NCI-H460 (cell line): ENCODE results near the gene PTGES2. TPM values are rescaled to one million over a fixed set of nuclear protein-coding genes. Genes with fewer than 3 reads are reported as not detected.
A peak's percentile ranks its signal among the peaks of the same experiment; 100 is the strongest.
"Not testable (repeated sequence)": the region's sequence is repeated elsewhere in the genome, so short reads cannot be mapped to it uniquely, and the experiment has no call there.

Experiments
- DNase-seq: peaks from one replicate; pipeline ENCODE4 v3.0.0-alpha.2; 2016; ENCODE audit warnings: low read depth; ENCODE audit errors: extremely low read depth
- total RNA-seq: library from RNA; depleted of rRNA; stranded (reverse); fragments of >200 nt; shearing (Covaris generic); gene quantifications from 2 replicates; pipeline ENCODE4 v1.2.3, GENCODE V29; 2014

The PTGES2 gene
- total RNA-seq, 1 experiment from 2014 or later = 76.6 TPM

GRCh38 chr9:128120741-128121465 is 6.6 kb downstream of the PTGES2 start:
- DNase-seq = no peak

DNA sequence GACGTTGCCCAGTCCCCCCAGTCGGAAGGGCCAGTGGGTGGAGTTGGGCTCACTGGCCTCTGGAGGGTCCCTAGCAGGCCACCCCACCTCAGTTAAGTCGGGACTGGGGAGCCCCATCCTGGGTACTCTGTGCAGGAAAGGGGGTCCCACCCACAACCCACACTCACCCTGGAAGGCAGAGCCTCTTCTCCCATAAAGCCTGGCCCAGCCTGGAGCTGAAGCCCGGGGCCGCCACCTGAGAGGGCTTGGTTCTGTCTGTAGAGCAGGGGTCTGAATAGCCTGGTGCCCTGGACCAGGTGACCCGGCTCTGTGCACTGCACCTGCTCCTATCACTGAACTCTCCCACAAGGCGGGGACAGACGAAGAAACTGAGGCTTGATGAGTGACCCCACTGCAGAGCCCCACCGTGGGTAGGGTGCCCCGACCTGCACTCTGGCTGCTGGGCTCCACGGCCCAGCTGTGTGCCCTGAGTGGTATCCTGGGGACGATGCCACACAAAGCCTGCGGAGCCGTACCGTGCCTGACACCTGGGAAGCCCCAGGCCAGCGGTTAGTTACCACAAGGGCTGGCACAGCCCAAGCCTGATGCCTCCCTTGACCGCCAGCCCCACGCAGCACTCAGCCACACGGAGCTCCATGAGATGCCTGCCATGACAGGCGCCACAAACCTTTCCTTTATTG is 7.3 kb downstream of the PTGES2 start:
- no peak for DNase-seq

DNA sequence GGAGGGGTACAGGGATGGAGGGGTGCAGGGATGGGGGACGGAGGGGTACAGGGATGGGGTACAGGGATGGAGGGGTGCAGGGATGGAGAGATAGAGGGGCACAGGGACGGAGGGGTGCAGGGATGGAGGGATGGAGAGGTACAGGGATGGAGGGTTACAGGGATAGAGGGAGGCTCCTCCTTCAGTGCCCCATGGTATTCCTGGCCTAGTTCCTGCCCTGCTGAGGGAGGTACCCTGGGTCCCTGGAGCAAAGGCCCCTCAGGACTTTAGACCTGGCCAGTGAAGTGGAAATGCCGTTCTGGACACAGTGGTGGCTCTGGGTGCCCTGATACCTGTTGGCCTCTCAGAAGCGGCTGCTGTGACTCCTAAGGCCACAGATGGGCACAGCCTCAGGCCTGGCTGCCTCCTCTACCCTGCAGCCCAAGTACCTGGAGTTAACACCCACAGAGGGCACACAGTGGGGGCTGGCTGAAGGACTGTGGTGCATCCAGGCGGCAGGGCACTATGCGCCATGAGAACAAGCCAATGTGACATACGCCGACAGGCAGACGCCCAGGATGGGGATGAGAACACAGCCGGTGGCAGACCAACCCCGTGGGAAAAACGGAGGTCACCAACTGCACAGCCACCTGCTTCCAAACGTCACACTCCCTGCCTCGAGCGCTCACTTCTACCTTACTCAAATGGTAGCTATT is 8.4 kb downstream of the PTGES2 start:
- no peak for DNase-seq

DNA sequence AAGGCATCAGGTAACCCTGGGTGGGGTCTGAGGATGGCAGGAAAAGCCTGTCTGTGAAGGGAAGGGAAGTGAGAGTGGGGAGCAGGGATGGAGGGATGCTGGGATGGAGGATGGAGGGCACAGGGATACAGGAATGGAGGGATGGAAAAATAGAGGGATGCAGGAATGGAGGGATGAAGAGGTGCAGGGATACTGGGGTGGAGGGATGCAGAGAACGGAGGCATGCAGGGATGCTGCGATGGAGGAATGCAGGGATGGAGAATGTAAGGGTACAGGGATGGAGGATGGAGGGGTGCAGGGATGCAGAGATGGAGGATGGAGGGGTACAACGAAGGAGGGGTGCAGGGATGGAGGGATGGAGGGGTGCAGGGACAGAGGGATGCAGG is 9.1 kb downstream of the PTGES2 start:
- no peak for DNase-seq

- DNase-seq = peak; percentile 90
Observed at GRCh38 chr9:128117613-128118471, 9.7 kb downstream of the PTGES2 start.

DNA sequence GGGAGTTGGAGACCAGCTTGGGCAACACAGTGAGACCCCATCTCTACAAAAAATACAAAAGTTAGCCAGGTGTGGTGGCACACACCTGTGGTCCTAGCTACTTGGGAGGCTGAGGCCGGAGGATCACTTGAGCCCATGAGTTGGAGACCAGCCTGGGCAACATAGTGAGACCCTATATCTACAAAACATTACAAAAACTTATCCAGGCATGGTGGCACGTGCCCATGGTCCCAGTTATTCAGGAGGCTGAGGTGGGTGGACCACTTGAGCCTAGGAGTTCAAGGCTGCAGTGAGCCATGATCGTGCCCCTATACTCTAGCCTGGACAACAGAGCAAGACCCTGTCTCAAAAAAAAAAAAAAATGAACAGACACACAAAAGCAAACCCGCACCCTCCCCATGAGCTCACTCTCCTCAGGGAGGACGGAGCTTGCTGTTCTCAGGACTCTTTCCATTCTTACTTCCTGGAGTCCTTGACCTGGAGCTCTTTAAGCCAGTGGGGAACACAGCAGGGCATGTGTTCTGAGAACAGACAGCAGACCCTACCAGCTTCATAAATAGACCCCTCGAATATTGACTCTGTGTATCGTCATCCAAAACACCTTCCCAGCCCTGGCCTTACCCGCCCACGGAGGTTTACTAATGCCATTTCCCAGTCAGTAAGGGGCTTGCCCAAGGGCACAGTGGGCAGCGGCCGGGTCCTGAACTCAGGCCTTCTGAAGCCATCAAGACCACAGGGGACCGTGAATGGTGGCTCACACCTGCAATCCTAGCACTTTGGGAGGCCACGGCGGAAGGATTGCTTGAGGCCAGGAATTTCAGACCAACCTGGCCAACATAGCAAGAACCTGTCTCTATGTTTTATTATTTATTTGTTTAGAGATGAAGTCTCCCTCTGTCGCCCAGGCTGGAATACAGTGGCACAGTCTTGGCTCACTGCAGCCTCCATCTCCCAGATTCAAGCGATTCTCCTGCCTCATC is 11.1 kb downstream of the PTGES2 start:
- DNase-seq = no peak

DNA sequence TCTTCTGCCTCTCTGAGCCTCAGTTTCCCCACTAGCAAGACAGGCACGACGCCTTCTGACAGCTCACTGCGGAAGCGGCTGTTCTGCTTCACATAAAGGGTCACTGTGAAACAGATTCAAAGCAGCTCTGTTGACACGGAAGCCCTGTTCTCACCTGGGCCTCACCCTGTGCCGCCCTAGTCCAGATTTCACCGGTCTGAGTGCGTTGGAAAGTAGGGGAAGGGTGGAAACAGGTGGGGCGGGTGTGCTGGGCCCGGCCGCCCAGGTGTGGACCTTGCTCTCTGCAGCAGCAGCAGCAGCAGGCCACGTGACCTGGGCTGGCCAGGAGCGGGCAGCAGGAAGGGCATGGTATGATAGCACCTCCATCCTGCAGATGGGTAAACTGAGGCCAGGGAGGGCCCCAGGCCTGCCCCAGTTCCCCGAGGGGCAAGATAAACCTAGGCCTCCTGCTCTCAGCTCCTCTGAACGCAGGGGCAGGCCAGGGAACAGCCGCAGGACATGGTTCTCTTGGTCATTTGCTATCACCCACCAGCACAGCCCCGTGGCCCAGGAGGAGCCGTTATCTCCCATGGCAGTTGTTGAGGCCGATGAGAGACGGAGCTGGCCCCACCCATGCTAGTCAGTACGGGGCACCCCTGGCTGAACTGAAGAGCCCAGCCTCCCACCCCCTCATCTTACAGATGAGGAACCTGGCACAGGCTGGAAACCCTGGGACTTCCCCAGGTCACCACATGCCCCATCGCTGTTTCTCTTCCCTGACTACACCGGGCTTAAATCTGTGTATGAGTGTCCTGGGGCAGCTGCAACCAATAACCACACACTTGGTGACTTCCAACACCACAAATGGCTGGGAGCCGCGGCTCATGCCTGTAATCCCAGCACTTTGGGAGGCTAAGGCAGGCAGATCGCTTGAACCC is 12.1 kb downstream of the PTGES2 start:
- no peak for DNase-seq

- no peak for DNase-seq
Observed at GRCh38 chr9:128114326-128115186, 13.0 kb downstream of the PTGES2 start.

DNA sequence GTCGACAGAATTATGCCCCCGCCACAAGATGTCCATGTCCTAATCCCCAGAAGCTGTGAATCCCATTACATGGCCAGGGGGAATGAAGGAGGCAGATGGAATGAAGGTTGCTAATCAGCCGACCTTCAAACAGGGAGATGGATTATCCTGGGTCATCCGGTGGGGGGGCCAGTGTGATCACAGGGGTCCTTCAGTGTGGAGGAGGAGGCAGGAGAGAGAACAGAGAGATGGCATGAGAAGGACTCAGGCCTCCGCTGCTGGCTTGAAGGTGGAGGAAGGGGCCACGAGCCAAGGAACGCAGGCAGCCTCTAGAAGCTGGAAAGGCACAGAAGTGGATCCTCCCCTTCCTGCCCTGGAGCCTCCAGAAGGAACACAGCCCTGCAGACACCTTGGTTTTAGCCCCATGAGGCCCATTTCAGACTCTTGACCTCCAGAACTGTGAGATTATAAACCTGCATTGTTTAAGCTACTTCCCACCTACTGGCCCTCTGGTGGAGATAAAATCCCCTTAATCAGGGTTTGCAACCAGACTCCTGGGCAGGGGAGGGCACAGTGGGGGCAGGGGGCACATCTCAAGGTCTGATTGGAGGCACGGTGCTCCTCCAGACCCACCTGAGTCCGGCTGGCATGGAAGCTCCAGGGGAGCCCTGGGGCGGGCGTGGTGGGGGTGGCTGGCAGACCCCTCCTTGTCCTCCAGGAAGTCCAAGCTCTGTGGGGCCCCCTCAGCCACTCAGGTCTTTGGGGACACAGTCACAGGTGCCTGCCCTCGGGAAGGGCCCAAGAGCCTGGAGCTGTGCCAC is 13.8 kb downstream of the PTGES2 start:
- no peak for DNase-seq

- DNase-seq = not testable (repeated sequence)
Observed at GRCh38 chr9:128111726-128112125, 15.8 kb downstream of the PTGES2 start.

- DNase-seq = no peak
Observed at GRCh38 chr9:128109050-128109709, 18.3 kb downstream of the PTGES2 start.

- no peak for DNase-seq
Observed at GRCh38 chr9:128108269-128109049, 19.1 kb downstream of the PTGES2 start.

DNA sequence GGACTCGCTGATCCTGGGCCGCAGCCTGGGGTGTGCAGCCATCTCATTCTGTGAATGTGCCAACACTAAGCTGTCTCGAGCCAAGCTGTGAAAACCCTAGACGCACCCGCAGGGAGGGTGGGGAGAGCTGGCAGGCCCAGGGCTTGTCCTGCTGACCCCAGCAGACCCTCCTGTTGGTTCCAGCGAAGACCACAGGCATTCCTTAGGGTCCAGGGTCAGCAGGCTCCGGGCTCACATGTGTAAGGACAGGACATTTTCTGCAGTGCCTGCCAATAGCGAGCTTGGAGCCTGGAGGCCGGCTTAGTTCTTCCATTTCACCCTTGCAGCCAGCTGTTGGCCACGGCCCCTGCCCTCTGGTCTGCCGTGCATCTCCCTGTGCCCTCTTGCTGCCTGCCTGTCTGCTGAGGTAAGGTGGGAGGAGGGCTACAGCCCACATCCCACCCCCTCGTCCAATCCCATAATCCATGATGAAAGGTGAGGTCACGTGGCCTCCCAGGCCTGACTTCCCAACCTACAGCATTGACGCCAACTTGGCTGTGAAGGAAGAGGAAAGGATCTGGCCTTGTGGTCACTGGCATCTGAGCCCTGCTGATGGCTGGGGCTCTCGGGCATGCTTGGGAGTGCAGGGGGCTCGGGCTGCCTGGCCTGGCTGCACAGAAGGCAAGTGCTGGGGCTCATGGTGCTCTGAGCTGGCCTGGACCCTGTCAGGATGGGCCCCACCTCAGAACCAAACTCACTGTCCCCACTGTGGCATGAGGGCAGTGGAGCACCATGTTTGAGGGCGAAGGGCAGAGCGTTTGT is 19.9 kb downstream of the PTGES2 start:
- DNase-seq = no peak

DNA sequence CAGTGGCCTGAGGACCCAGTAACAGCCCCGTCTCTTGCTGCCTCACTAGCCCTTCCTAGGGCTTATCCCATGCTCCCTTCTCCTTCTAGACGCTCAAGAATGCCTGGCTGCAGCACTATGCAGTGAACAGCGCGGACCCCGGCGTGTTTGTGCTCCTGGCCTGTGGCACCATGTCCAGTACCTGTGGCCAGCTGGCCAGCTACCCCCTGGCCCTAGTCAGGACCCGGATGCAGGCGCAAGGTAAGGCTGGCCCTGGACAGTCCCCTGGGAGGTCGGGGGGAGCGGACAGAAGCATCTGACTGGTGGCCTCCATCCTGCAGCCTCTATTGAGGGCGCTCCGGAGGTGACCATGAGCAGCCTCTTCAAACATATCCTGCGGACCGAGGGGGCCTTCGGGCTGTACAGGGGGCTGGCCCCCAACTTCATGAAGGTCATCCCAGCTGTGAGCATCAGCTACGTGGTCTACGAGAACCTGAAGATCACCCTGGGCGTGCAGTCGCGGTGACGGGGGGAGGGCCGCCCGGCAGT is 20.5 kb downstream of the PTGES2 start:
- no peak for DNase-seq
